T1000 (cell line): ENCODE results near the gene RUNX2.

Experiments
- DNase-seq: peaks from one replicate; lab custom pipeline; 2025; ENCODE audit warnings: mixed read lengths; lab: John Stamatoyannopoulos, UW

Gene RUNX2

GRCh38 chr6:45677381-45678284 is 349.5 kb downstream of the RUNX2 start:
- no peak for DNase-seq

- no peak for DNase-seq
Measured at GRCh38 chr6:45678285-45678607, 350.1 kb downstream of the RUNX2 start.

GRCh38 chr6:45679163-45679562 is 351.0 kb downstream of the RUNX2 start:
- DNase-seq, result no peak

GRCh38 chr6:45679631-45680030 is 351.5 kb downstream of the RUNX2 start:
- no peak for DNase-seq

- DNase-seq, result peak; percentile 51
Measured at GRCh38 chr6:45681860-45682511, 353.9 kb downstream of the RUNX2 start.

GRCh38 chr6:45684476-45684875 is 356.3 kb downstream of the RUNX2 start:
- DNase-seq, result no peak

- DNase-seq, result no peak
Measured at GRCh38 chr6:45685076-45685475, 356.9 kb downstream of the RUNX2 start.

GRCh38 chr6:45686841-45687569 is 358.9 kb downstream of the RUNX2 start:
- DNase-seq, result no peak

GRCh38 chr6:45687570-45687969 is 359.4 kb downstream of the RUNX2 start:
- no peak for DNase-seq

- no peak for DNase-seq
Measured at GRCh38 chr6:45688180-45688579, 360.1 kb downstream of the RUNX2 start.

GRCh38 chr6:45689926-45690615 is 361.9 kb downstream of the RUNX2 start:
- no peak for DNase-seq

GRCh38 chr6:45690846-45691245 is 362.7 kb downstream of the RUNX2 start:
- no peak for DNase-seq

GRCh38 chr6:45691426-45691825 is 363.3 kb downstream of the RUNX2 start:
- DNase-seq, result no peak

GRCh38 chr6:45692021-45692420 is 363.9 kb downstream of the RUNX2 start:
- no peak for DNase-seq

- no peak for DNase-seq
Measured at GRCh38 chr6:45696738-45697137, 368.6 kb downstream of the RUNX2 start.

- DNase-seq, result peak; percentile 50
Measured at GRCh38 chr6:45697605-45698004, 369.5 kb downstream of the RUNX2 start.

GRCh38 chr6:45698046-45698445 is 369.9 kb downstream of the RUNX2 start:
- no peak for DNase-seq

GRCh38 chr6:45699663-45700062 is 371.5 kb downstream of the RUNX2 start:
- no peak for DNase-seq

- DNase-seq, result no peak
Measured at GRCh38 chr6:45702849-45703739, 375.0 kb downstream of the RUNX2 start.

GRCh38 chr6:45704056-45704800 is 376.1 kb downstream of the RUNX2 start:
- no peak for DNase-seq
